ENCODE results near the gene SCYGR5.
"Not testable (repeated sequence)": the region's sequence is repeated elsewhere in the genome, so short reads cannot be mapped to it uniquely, and the experiment has no call there.

SCYGR5 gene, protein sequence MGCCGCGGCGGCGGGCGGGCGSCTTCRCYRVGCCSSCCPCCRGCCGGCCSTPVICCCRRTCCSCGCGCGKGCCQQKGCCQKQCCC

DNA sequence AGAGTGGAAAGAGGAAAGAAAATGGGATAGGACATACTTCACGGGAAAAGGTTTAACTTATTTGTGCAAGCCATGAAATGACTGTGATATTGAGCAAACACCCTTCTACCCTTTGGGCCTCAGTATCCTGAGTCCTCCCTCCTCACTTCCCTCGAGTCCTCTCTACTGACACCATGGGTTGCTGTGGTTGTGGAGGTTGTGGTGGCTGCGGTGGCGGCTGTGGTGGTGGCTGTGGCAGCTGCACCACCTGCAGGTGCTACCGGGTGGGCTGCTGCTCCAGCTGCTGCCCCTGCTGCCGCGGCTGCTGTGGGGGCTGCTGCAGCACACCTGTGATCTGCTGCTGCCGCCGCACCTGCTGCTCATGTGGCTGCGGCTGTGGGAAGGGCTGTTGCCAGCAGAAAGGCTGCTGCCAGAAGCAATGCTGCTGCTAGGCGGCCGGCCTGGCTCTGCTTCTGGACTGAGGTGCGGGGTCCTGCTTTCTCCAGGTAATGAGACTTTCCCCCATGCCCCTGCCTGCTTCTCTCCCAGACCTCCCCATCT is at the start of gene SCYGR5:
SCYGR5 (plus strand) TSS at position 174 of the 540 bp plus-strand sequence; CDS start at position 174, 0 bp downstream.
- not testable (repeated sequence) for DNase-seq (ENCODE audit: low read depth)

DNA sequence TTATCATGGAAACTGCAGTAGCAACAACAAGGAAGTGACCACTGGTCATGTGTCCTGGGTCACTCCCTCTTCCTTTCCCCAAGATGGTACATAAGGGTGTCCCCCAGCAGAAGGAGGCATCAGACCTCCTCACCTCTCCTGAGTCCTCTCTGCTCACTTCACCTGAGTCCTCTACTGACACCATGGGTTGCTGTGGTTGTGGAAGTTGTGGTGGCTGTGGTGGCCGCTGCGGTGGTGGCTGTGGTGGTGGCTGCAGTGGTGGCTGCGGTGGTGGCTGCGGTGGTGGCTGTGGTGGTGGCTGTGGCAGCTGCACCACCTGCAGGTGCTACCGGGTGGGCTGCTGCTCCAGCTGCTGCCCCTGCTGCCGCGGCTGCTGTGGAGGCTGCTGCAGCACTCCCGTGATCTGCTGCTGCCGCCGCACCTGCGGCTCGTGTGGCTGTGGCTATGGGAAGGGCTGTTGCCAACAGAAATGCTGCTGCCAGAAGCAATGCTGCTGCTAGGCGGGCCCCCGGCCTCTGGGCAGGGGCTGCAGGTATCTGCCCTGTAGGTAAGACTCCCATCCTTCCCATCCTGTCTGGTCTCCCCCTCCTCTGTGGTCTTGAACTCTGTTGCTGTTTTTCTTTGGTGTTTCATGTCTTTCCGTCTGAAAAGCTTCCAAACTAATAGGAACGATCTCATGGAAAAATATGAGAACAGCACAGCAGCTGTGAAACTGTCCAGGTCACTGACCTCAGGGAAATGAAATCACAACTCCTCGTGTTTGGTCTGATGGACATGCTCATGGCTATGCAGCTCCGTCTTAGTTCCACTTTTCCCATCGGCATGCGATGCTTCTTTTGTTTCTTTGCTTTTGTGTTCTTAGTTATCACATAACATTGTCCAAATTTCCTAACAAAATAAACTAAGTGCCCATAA is 49.0 kb upstream of the SCYGR5 start, which contains the start of gene SCYGR4:
SCYGR4 (plus strand) TSS at position 183 of the 915 bp plus-strand sequence; CDS start at position 183, 0 bp downstream.
- no peak for DNase-seq (ENCODE audit: low read depth)

DNA sequence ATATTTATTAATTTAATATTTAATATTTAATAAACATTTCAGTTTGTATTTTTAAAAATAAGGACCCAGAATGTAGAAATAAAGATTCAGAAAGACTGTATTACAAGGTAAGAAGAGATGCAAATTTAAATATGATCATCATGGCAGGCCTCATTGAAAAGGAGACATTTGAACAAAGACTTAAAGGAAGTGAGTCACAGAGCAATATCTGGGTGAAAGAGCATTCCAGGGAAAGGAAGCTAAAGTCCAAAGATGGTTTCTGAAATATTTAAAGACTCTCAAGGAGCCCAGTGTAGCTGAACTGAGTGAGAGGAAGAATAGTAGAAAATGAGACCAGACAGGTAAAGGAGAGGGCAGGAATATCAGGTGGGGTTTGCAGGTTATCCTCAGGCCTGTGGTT is 43.4 kb upstream of the SCYGR5 start:
- DNase-seq (ENCODE audit: low read depth), result no peak

DNA sequence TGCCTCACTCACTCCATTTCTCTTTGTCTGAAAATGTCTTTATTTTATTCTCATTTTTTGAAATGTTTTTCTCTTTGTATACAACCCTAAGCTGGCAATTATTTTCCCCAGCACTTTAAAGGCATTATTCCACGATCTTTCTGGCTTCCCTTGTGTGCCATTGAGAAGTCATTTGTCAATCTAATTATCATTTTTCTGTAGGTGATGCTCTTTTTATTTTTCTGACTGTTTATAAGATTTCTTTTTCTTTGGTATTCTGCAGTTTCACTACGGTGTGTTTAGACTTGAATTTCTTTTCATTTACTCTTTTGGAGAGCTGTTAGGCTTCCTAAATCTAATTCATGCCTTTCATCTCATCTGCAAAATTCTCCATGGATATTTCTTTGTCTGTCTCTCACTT is 41.2 kb upstream of the SCYGR5 start:
- DNase-seq (ENCODE audit: low read depth), result no peak

DNA sequence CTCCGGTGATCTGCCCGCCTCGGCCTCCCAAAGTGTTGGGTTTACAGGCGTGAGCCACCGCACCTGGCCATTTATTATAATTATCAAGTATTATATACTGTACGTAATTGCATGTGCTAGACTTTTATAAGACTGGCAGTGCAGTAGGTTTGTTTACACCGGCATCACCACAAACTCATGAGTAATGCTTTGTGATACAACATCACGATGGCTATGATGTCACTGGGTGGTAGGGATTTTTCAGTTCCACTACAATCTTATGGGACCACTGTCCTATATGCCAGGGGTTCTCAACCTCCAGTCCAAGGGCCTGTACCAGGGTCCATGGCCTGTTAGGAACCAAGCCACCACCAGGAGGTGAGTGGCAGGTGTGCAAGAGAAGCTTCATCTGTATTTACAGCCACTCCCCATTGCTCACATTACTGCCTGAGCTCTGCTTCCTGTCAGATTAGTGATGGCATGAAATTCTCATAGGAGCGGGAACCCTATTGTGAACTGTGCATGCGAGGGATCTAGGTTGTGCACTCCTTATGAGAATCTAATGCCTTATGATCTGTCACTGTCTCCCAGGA is 39.9 kb upstream of the SCYGR5 start:
- no peak for DNase-seq (ENCODE audit: low read depth)

- no peak for DNase-seq (ENCODE audit: low read depth)
Measured at GRCh38 chr2:227627769-227628168, 38.8 kb upstream of the SCYGR5 start.

DNA sequence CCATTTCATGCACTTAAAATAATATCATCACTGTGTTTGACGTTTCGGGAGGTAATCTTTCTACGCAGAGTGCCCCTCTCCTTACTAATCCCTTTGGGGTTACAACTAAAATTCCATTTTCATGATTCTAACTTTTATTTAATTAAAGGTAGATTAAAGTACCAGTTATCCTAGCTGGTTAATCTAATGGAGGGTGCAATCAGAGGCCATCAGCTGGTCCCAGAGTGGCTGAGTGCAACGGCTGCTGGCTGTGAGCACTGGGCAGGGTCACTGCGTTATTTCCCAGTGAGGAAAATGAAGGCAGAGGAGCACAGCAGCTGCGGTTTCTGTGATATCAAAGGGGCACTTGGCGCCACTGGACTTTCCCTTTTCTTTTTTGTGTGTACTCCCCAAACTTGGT is 37.2 kb upstream of the SCYGR5 start:
- DNase-seq (ENCODE audit: low read depth), result no peak

DNA sequence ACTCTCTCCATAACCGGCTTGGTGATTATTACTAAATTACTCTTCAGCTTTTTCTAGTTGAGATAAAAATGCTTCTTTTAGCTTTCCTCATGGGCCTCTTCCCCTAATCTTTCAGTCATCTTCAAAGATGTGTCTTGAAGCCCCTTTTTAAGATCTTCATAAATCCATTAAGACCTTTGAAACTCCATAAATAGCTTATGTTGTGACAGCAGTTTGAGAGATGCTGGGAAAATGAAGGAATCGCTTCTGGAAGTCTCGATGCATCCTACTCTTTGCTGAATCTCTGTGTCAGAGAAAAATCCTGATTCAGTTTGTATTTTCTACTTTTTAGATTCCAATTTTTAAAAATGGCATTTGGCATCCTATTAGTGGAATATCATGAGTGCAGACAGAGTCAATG is 36.3 kb upstream of the SCYGR5 start:
- DNase-seq (ENCODE audit: low read depth), result no peak

DNA sequence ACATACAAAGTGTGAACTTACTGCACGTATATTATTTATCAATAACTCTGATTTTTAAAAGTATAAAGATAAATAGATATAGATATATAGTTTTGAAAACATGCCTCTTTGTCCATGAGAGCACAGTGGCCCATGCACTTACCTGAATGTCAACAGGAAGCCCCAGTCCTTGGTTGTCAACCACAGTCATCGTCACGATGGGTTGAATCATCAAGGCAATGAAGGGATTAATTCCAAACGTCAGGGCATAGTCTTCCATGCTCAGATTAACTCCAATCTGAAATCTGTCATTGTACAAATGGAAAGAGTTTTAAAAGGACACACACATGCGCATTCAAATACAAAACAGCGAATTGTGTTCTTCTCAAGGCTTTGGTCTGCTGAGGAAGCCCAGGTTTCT is 33.8 kb upstream of the SCYGR5 start:
- DNase-seq (ENCODE audit: low read depth), result no peak

DNA sequence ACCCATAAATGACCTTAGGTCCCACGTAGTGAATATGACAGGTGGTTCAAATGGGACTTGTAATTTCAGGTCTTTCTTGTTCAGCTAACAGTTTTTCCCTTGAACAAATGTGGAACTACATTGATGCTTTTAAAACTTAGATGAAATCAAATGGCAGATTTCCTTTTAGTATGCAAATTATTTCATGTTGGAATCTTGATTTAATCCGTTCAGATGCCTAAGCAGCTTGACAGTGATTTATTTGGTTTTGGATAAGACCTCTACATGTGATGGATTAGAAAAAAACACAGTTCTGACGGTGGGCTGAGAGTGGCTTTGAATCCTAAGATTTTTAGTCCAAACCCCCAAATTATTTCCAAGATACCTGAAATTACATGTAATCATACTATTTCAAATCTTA is 32.4 kb upstream of the SCYGR5 start:
- DNase-seq (ENCODE audit: low read depth), result no peak

- DNase-seq (ENCODE audit: low read depth), result no peak
Measured at GRCh38 chr2:227642656-227643055, 23.9 kb upstream of the SCYGR5 start.

- no peak for DNase-seq (ENCODE audit: low read depth)
Measured at GRCh38 chr2:227643990-227644551, 22.5 kb upstream of the SCYGR5 start.

DNA sequence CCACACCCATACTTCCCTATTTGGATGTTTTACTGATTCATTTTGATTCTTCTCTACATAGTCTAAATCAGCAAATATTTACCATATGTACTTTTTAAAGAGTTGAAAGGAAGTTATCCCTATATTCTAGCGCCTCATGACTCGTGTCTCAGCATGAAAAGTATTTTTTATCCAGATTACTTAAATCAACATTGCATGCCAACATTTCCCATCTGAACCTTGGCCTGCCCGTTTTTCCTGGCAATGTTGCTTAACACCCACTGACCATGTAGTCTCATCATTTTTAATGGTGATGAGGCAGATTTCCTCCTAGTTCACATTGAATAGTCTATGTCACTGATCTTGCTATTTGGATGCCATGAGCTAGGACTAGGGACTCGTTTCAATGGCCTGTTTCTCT is 13.2 kb upstream of the SCYGR5 start:
- DNase-seq (ENCODE audit: low read depth), result no peak

GRCh38 chr2:227654426-227654825 is 12.2 kb upstream of the SCYGR5 start:
- DNase-seq (ENCODE audit: low read depth), result no peak

GRCh38 chr2:227655454-227655853 is 11.2 kb upstream of the SCYGR5 start:
- DNase-seq (ENCODE audit: low read depth), result peak; percentile 48

GRCh38 chr2:227657199-227657845 is 9.3 kb upstream of the SCYGR5 start:
- no peak for DNase-seq (ENCODE audit: low read depth)

GRCh38 chr2:227661025-227661649 is 5.5 kb upstream of the SCYGR5 start:
- no peak for DNase-seq (ENCODE audit: low read depth)

DNA sequence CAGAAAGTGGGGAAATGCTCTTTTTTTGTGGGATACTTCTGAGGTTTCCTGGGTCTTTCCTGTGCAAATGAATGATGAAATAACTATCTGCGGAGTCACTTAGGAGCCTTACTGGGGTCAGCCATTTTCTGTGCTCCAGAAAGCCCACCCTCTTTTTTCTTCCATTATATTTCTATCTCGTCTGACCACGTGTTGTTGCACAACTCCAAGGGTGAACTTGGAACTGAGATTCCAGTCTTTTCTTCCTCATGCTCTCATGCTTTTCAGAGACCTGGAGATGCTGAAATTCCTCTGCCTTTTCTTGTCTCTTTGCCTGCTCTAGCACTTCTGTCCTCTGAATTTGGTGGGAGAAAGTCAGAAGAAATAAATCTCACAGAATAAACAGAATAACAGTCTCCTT is 4.8 kb upstream of the SCYGR5 start:
- no peak for DNase-seq (ENCODE audit: low read depth)

GRCh38 chr2:227665189-227665940 is 1.2 kb upstream of the SCYGR5 start:
- DNase-seq (ENCODE audit: low read depth), result no peak

DNA sequence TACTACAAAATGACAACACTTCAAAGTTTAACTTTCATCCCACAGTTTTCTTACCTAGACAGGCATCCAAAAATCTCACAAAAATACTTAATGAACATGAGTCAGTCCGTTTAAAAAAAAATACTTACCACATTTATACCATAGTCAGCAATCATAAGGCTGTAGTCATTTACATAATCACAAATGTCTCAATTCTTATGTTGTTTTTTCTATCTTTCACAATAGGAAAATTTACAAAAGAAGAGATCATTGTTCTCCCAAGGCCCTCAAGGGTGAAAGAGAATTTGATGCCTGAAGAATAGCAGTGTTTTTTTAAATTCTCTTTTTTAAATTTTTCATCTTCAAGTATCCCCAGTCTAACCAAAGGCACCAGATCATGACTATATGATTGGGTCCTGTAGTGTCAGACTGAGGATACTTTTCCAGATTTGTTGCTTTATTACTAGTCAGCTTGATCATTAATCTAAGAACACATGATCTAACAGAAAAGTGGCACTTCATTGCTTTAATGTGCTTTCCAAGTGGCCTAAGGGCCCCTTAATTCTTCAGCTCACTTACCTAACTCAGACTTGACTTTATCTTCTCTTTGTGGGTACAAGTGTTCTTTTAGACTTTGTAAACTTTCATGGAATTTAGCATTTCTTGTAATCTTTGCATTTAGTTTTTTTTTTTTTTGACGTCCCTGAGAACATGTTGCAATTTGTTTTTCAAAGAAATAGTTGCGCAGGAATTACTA is 4.7 kb downstream of the SCYGR5 start:
- no peak for DNase-seq (ENCODE audit: low read depth)
